Measurements from ENCODE around the gene MAGI2. TPM values are rescaled to one million over a fixed set of nuclear protein-coding genes. Genes with fewer than 3 reads are reported as not detected.
A peak's percentile ranks its signal among the peaks of the same experiment; 100 is the strongest.

Gene MAGI2
- total RNA-seq, 2 donors from 2014 or later, result 18.3 to 31.8 TPM

- H3K9me3 ChIP-seq, result no peaks in the 10 kb centered on the region
- DNase-seq (ENCODE audit: low spot score) (no peak), ATAC-seq (ENCODE audit: insufficient number of reproducible peaks, low FRiP score, low read depth) (no peak)
- no peak for TF ChIP-seq CTCF (IDR thresholded peaks at IDR 0.05)
- H3K4me3 ChIP-seq, result no peak overlapping the region
- H3K27me3 ChIP-seq (replicated peaks; ENCODE audit: insufficient read depth), result no peaks in the 10 kb centered on the region
- H3K27ac ChIP-seq, result peak overlapping the region; percentile 39 to 49
- H3K36me3 ChIP-seq, result no peaks in the 10 kb centered on the region
- H3K4me1 ChIP-seq (ENCODE audit: control insufficient read depth in 1 of 2, low read depth in 2 of 2), result peaks cover 12 to 49% of the 10 kb centered on the region in 2 donors
Observed at GRCh38 chr7:78168865-78169264, 1284.6 kb downstream of the MAGI2 start.

GRCh38 chr7:78167860-78168259, 1285.6 kb downstream of the MAGI2 start:
- no peak for TF ChIP-seq CTCF (IDR thresholded peaks at IDR 0.05)
- Histone ChIP-seq H3K4me3 (no peak overlapping the region), H3K36me3 (no peaks in the 10 kb centered on the region), H3K4me1 (ENCODE audit: control insufficient read depth in 1 of 2, low read depth in 2 of 2) (peaks cover 4 to 40% of the 10 kb centered on the region in 2 donors), H3K27ac (peak overlapping the region in 1 of 2 donors; percentile 49), H3K9me3 (no peaks in the 10 kb centered on the region), H3K27me3 (replicated peaks; ENCODE audit: insufficient read depth) (no peaks in the 10 kb centered on the region)
- ATAC-seq (ENCODE audit: insufficient number of reproducible peaks, low FRiP score, low read depth) (no peak), DNase-seq (ENCODE audit: low spot score) (no peak)

GRCh38 chr7:78165854-78166253, 1287.6 kb downstream of the MAGI2 start:
- no peaks in the 10 kb centered on the region for H3K9me3 ChIP-seq
- ATAC-seq (ENCODE audit: insufficient number of reproducible peaks, low FRiP score, low read depth) (no peak), DNase-seq (ENCODE audit: low spot score) (no peak)
- no peak overlapping the region for H3K27ac ChIP-seq
- no peak overlapping the region for H3K4me3 ChIP-seq
- TF ChIP-seq CTCF (IDR thresholded peaks at IDR 0.05), result no peak
- no peaks in the 10 kb centered on the region for H3K27me3 ChIP-seq (replicated peaks; ENCODE audit: insufficient read depth)
- H3K36me3 ChIP-seq, result no peaks in the 10 kb centered on the region
- H3K4me1 ChIP-seq (ENCODE audit: control insufficient read depth in 1 of 2, low read depth in 2 of 2), result peaks cover 0 to 23% of the 10 kb centered on the region in 2 donors

GRCh38 chr7:78165454-78165853, 1288.0 kb downstream of the MAGI2 start:
- Histone ChIP-seq H3K9me3 (no peaks in the 10 kb centered on the region), H3K4me3 (no peak overlapping the region), H3K27ac (no peak overlapping the region), H3K27me3 (replicated peaks; ENCODE audit: insufficient read depth) (no peaks in the 10 kb centered on the region), H3K36me3 (no peaks in the 10 kb centered on the region), H3K4me1 (ENCODE audit: control insufficient read depth in 1 of 2, low read depth in 2 of 2) (peaks cover 0 to 23% of the 10 kb centered on the region in 2 donors)
- ATAC-seq (ENCODE audit: insufficient number of reproducible peaks, low FRiP score, low read depth) (no peak), DNase-seq (ENCODE audit: low spot score) (no peak)
- TF ChIP-seq CTCF (IDR thresholded peaks at IDR 0.05), result no peak

- DNase-seq (ENCODE audit: low spot score) (no peak), ATAC-seq (ENCODE audit: insufficient number of reproducible peaks, low FRiP score, low read depth) (no peak)
- Histone ChIP-seq H3K9me3 (no peaks in the 10 kb centered on the region), H3K36me3 (no peaks in the 10 kb centered on the region), H3K27me3 (replicated peaks; ENCODE audit: insufficient read depth) (no peaks in the 10 kb centered on the region), H3K4me1 (ENCODE audit: control insufficient read depth in 1 of 2, low read depth in 2 of 2) (peaks cover 0 to 20% of the 10 kb centered on the region in 2 donors), H3K27ac (no peak overlapping the region), H3K4me3 (no peak overlapping the region)
- TF ChIP-seq CTCF (IDR thresholded peaks at IDR 0.05), result no peak
Observed at GRCh38 chr7:78164459-78164858, 1289.0 kb downstream of the MAGI2 start.
